Measurements from ENCODE around the gene NFATC2IP. TPM values are rescaled to one million over a fixed set of nuclear protein-coding genes. Genes with fewer than 3 reads are reported as not detected.

The NFATC2IP gene
- total and polyA plus RNA-seq, 2 of the 13 experiments (the other 11 are each of a cell fraction or from before 2014, with no cell fraction given), result 32.1 to 48.5 TPM

- POLR2A ChIA-PET, result interaction anchor here (0.8 kb wide), 1 partner anchor 9 kb away, joined by 3 read pairs; no protein-coding TSS in a partner anchor
- Histone ChIP-seq H3K36me3 (replicated peaks in 1 of 2; ENCODE audit: control insufficient read depth in 1 of 2, insufficient read depth in 2 of 2, low read length in 2 of 2) (peaks cover 8% of the 10 kb centered on the region in 2 experiments; a peak in 3 of 5 replicates), H3K4me3 (replicated peaks in 1 of 3; ENCODE audit: insufficient read depth in 1 of 3, low read depth in 2 of 3, low read length in 3 of 3) (no peak overlapping the region), H2AFZ (ENCODE audit: low read length) (no peak overlapping the region), H3K4me1 (ENCODE audit: insufficient read depth, low read length) (no peaks in the 10 kb centered on the region), H4K20me1 (ENCODE audit: insufficient read depth, low read length) (no peaks in the 10 kb centered on the region), H3K9me3 (ENCODE audit: low read length) (no peaks in the 10 kb centered on the region), H3K27ac (ENCODE audit: extremely low read length, insufficient read depth, low read length) (no peak overlapping the region), H3K79me2 (ENCODE audit: insufficient read depth, low read length) (no peaks in the 10 kb centered on the region), H3K4me2 (ENCODE audit: low read depth, low read length) (no peak overlapping the region), H3K27me3 (ENCODE audit: control insufficient read depth in 1 of 2, insufficient read depth in 2 of 2, low read length in 2 of 2) (no peaks in the 10 kb centered on the region), H3K9ac (ENCODE audit: insufficient read depth, low read depth, low read length) (no peak overlapping the region)
- CTCF ChIA-PET (ENCODE audit: low intra/inter-chr PET ratio, low total read pairs), result no interaction called here
- no peak for FAIRE-seq
- 88% methylated on average over 21 of the region's 24 CpGs for WGBS (ENCODE audit: low lambda C conversion rate)
- in situ Hi-C loops (cut with HindIII; ENCODE audit: extremely low pct_ligation_motif_present, low pct_unique_long_range_greater_than_20kb) (no loop called here), intact Hi-C loops (cut with micrococcal nuclease; ENCODE audit: unreplicated experiment) (no loop called here)
- peak; percentile 3; the same call in 1 of the 3 replicates for ATAC-seq
- BruUV-seq (replicated peaks), result no TSS peak
- no peak for DNase-seq (ENCODE audit: low spot score)
- TF ChIP-seq ZNF577 (CRISPR knock-in tag; IDR thresholded peaks at IDR 0.05; ENCODE audit: borderline replicate concordance, low read depth), result no peak
- TF ChIP-seq ZBTB33 (CRISPR knock-in tag; IDR thresholded peaks at IDR 0.05), result peak; percentile 56; the same call in 1 of the 2 replicates
- no peak for TF ChIP-seq GFI1 (CRISPR knock-in tag; IDR thresholded peaks at IDR 0.05; ENCODE audit: borderline replicate concordance)
- no peak for TF ChIP-seq HIVEP1 (CRISPR knock-in tag; IDR thresholded peaks at IDR 0.05)
- peak; percentile 71 for TF ChIP-seq AGO2 (optimal IDR thresholded peaks at IDR 0.05; ENCODE audit: low read depth, low read length)
- 0 out of 2 replicates have a peak, but pooled peaks have one; percentile 18 for TF ChIP-seq KDM2A (CRISPR knock-in tag; IDR thresholded peaks at IDR 0.05; ENCODE audit: borderline replicate concordance, low read depth)
- TF ChIP-seq PCBP1 (IDR thresholded peaks at IDR 0.05; ENCODE audit: borderline replicate concordance, low read depth, low read length), result 0 out of 2 replicates have a peak, but pooled peaks have one; percentile 30
- no peak for TF ChIP-seq NR3C1 (CRISPR knock-in tag; IDR thresholded peaks at IDR 0.05)
- TF ChIP-seq ZNF687 (CRISPR knock-in tag; IDR thresholded peaks at IDR 0.05), result peak; percentile 45; the same call in 1 of the 2 replicates
- TF ChIP-seq ZNF317 (CRISPR knock-in tag; IDR thresholded peaks at IDR 0.05), result no peak
- TF ChIP-seq GATAD2A (CRISPR knock-in tag; IDR thresholded peaks at IDR 0.05), result no peak
- TF ChIP-seq ZBTB38 (CRISPR knock-in tag; IDR thresholded peaks at IDR 0.05), result peak; percentile 92
- TF ChIP-seq ZNF10 (CRISPR knock-in tag; IDR thresholded peaks at IDR 0.05; ENCODE audit: borderline replicate concordance, low read depth), result no peak
- 0 out of 2 replicates have a peak, but pooled peaks have one; percentile 40 for TF ChIP-seq ZNF672 (CRISPR knock-in tag; IDR thresholded peaks at IDR 0.05)
Observed at GRCh38 chr16:28905800-28906372, 44.9 kb upstream of the NFATC2IP start.

Measured in HepG2 (cell line).